Fibroblast of lung (primary cell): ENCODE results near the gene C1QTNF3.

Experiments
- EZH2 ChIP-seq: IDR thresholded peaks from 2 replicates; pipeline ENCODE4 v1.5.1; 2012; ENCODE audit warnings: low read length, control low read depth, mild to moderate bottlenecking; ENCODE audit errors: missing control alignments
- TF ChIP-seq, protein P1 (sequence below), 2 donors: IDR thresholded peaks in 1 of 2; conservative IDR thresholded peaks in 1 of 2; 1 replicate in 1 of 2; 2 replicates in 1 of 2; pipeline ENCODE4 v1.5.1; 2011 to 2012; ENCODE audit warnings: low read length in 2 of 2, control low read depth in 1 of 2, inconsistent platforms in 1 of 2, low read depth in 1 of 2, mild to moderate bottlenecking in 1 of 2

DNA sequence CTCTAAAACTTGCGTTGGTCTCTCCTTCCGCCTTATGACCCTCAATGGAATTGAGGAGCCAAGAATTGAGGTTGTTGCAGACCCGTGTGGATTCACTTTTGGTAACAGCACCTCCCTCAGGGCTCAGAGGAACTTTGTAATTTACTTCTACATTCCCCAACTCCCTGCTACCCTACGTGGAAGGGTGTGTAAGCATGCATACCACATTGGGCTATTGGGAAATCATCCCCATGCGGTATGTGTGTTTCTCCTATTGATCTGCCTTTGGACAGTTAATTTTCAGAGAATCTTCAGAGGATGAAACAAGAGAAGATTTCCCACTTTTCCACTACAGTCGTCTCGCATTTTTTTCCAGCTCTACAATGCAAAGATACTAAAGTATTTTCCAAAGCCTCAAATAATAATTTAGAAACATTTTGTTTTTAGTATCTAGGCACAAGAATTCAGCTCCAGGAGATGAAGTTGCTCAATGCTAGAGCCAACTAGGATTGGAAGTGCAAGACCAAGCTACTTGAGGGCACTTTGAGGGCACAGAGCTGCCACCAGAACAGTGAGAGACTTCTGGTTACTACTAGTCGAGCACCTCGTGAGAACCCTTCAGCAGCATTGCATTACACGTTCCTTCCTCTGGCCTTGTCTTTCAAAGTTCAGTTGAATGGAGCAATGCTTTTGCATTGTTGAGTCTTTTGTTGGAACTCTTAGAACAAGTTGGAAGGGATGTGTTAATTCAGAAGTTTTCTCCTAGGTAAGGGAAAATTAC is 3.4 kb downstream of the C1QTNF3 start:
- TF ChIP-seq, protein P1, sequence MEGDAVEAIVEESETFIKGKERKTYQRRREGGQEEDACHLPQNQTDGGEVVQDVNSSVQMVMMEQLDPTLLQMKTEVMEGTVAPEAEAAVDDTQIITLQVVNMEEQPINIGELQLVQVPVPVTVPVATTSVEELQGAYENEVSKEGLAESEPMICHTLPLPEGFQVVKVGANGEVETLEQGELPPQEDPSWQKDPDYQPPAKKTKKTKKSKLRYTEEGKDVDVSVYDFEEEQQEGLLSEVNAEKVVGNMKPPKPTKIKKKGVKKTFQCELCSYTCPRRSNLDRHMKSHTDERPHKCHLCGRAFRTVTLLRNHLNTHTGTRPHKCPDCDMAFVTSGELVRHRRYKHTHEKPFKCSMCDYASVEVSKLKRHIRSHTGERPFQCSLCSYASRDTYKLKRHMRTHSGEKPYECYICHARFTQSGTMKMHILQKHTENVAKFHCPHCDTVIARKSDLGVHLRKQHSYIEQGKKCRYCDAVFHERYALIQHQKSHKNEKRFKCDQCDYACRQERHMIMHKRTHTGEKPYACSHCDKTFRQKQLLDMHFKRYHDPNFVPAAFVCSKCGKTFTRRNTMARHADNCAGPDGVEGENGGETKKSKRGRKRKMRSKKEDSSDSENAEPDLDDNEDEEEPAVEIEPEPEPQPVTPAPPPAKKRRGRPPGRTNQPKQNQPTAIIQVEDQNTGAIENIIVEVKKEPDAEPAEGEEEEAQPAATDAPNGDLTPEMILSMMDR (conservative IDR thresholded peaks at IDR 0.05 in 1 of 2, IDR thresholded peaks at IDR 0.05 in 1 of 2; ENCODE audit: low read depth in 1 of 2, low read length in 2 of 2), result no peak
- no peak for TF ChIP-seq EZH2
